ENCODE results near the gene NAT16. TPM values are rescaled to one million over a fixed set of nuclear protein-coding genes. Genes with fewer than 3 reads are reported as not detected.
A peak's percentile ranks its signal among the peaks of the same experiment; 100 is the strongest.

Gene NAT16
- total and polyA plus RNA-seq, 2 of the 13 experiments (the other 11 are each of a cell fraction or from before 2014, with no cell fraction given) = 0.04 TPM; not detected in 1

GRCh38 chr7:101200862-101201599 lies 20.9 kb upstream of the NAT16 start, which contains the start of gene MOGAT3 (continued):
- TF ChIP-seq, protein P1, sequence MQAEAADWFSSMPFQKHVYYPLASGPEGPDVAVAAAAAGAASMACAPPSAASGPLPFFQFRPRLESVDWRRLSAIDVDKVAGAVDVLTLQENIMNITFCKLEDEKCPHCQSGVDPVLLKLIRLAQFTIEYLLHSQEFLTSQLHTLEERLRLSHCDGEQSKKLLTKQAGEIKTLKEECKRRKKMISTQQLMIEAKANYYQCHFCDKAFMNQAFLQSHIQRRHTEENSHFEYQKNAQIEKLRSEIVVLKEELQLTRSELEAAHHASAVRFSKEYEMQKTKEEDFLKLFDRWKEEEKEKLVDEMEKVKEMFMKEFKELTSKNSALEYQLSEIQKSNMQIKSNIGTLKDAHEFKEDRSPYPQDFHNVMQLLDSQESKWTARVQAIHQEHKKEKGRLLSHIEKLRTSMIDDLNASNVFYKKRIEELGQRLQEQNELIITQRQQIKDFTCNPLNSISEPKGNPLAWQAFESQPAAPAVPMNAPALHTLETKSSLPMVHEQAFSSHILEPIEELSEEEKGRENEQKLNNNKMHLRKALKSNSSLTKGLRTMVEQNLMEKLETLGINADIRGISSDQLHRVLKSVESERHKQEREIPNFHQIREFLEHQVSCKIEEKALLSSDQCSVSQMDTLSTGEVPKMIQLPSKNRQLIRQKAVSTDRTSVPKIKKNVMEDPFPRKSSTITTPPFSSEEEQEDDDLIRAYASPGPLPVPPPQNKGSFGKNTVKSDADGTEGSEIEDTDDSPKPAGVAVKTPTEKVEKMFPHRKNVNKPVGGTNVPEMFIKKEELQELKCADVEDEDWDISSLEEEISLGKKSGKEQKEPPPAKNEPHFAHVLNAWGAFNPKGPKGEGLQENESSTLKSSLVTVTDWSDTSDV (CRISPR knock-in tag; IDR thresholded peaks at IDR 0.05) = no peak
- peak; percentile 99 for TF ChIP-seq POLR2AphosphoS5 (IDR thresholded peaks at IDR 0.05; ENCODE audit: low read depth, low read length)
- no peak for TF ChIP-seq ONECUT2 (CRISPR knock-in tag; IDR thresholded peaks at IDR 0.05)
- TF ChIP-seq RFX3 (CRISPR knock-in tag; IDR thresholded peaks at IDR 0.05) = no peak
- no peak for TF ChIP-seq ZNF207 (IDR thresholded peaks at IDR 0.05; ENCODE audit: borderline replicate concordance)
- peak; percentile 26 for TF ChIP-seq YY1 (IDR thresholded peaks at IDR 0.05; ENCODE audit: insufficient read depth, insufficient replicate concordance, low read depth, low read length)
- no peak for TF ChIP-seq USF2 (IDR thresholded peaks at IDR 0.05; ENCODE audit: low read depth, low read length)
- 0 out of 2 replicates have a peak, but pooled peaks have one; percentile 28 for TF ChIP-seq USF2 (CRISPR knock-in tag; IDR thresholded peaks at IDR 0.05; ENCODE audit: borderline replicate concordance)
- TF ChIP-seq SMYD3 (CRISPR knock-in tag; IDR thresholded peaks at IDR 0.05) = no peak
- TF ChIP-seq PITX1 (CRISPR knock-in tag; IDR thresholded peaks at IDR 0.05) = no peak; the same call in 1 of the 2 replicates
- TF ChIP-seq ZNF331 (CRISPR knock-in tag; IDR thresholded peaks at IDR 0.05) = no peak
- peak; percentile 62 to 81; a peak in 3 of 4 replicates for TF ChIP-seq EP300 (IDR thresholded peaks at IDR 0.05; ENCODE audit: low read depth in 2 of 2, low read length in 2 of 2)
- peak; percentile 71; the same call in 1 of the 2 replicates for TF ChIP-seq EP300 (CRISPR knock-in tag; IDR thresholded peaks at IDR 0.05; ENCODE audit: borderline replicate concordance)
- TF ChIP-seq RBM22 (optimal IDR thresholded peaks at IDR 0.05; ENCODE audit: low read length) = no peak
- TF ChIP-seq CHCHD3 (CRISPR knock-in tag; IDR thresholded peaks at IDR 0.05) = no peak
- peak; percentile 54 for TF ChIP-seq ZNF740 (CRISPR knock-in tag; IDR thresholded peaks at IDR 0.05)
- peak; percentile 90 for TF ChIP-seq MED1 (CRISPR knock-in tag; IDR thresholded peaks at IDR 0.05)
- 0 out of 2 replicates have a peak, but pooled peaks have one; percentile 52 for TF ChIP-seq ZNF766 (CRISPR knock-in tag; IDR thresholded peaks at IDR 0.05; ENCODE audit: borderline replicate concordance)
- peak; percentile 60; the same call in 1 of the 2 replicates for TF ChIP-seq FOXC1 (CRISPR knock-in tag; IDR thresholded peaks at IDR 0.05; ENCODE audit: borderline replicate concordance)
- peak; percentile 93 for TF ChIP-seq MEF2D (CRISPR knock-in tag; IDR thresholded peaks at IDR 0.05)
- TF ChIP-seq MAFG (CRISPR knock-in tag; IDR thresholded peaks at IDR 0.05) = no peak
- no peak for TF ChIP-seq ZNF761 (CRISPR knock-in tag; conservative IDR thresholded peaks at IDR 0.05)
- TF ChIP-seq CREM (IDR thresholded peaks at IDR 0.05) = peak; percentile 76
- 0 out of 2 replicates have a peak, but pooled peaks have one; percentile 8 for TF ChIP-seq CREM (CRISPR knock-in tag; IDR thresholded peaks at IDR 0.05)
- no peak for TF ChIP-seq ZNF34 (CRISPR knock-in tag; IDR thresholded peaks at IDR 0.05; ENCODE audit: borderline replicate concordance)
- TF ChIP-seq NFE2 (CRISPR knock-in tag; IDR thresholded peaks at IDR 0.05) = no peak
- TF ChIP-seq EEA1 (CRISPR knock-in tag; IDR thresholded peaks at IDR 0.05; ENCODE audit: borderline replicate concordance) = no peak
